NCI-H510A treated with DMSO at 0.1 percent for 48 hours (cell line): ENCODE data around the gene TXNDC5.

Source experiments
- DNase-seq: peaks from one replicate; lab custom pipeline; 2025; lab: John Stamatoyannopoulos, UW

The TXNDC5 gene

DNA sequence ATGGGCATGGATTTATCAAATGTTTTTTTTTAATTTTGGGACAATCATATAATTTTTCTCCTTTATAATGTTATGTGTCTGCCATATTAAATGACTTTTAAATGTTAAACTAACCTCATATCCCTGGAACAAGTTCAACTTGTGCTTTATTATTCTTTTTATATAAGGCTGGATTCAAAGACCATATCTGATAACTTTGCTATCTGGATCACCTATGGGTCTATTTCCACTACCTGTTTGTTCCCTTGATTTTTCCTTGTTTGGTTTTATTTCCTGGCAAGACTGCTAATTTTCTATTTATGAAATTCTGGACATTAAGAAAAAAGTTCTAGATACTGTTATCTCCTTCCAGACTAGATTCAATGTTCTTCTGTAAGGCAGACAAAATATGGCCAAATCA is 58.8 kb downstream of the TXNDC5 start:
- no peak for DNase-seq

DNA sequence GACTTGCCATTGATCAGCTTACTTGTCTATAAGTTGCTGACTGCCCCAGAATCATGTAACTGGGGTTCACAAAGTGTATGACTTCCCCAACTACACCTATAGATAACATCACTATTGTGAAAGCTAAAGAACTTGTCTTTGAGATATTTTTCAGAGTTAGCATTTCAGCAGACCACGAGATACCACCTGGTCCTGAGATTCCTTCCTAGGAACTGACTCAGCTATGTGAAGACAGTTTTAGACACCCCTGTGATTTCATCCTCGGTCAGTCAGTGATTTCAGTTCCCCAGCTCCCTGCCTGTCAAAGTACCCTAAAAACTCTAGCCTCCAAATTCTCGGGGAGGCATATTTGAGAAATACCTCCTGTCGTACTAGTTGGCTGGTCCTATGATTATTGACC is 62.4 kb downstream of the TXNDC5 start:
- DNase-seq, result no peak

DNA sequence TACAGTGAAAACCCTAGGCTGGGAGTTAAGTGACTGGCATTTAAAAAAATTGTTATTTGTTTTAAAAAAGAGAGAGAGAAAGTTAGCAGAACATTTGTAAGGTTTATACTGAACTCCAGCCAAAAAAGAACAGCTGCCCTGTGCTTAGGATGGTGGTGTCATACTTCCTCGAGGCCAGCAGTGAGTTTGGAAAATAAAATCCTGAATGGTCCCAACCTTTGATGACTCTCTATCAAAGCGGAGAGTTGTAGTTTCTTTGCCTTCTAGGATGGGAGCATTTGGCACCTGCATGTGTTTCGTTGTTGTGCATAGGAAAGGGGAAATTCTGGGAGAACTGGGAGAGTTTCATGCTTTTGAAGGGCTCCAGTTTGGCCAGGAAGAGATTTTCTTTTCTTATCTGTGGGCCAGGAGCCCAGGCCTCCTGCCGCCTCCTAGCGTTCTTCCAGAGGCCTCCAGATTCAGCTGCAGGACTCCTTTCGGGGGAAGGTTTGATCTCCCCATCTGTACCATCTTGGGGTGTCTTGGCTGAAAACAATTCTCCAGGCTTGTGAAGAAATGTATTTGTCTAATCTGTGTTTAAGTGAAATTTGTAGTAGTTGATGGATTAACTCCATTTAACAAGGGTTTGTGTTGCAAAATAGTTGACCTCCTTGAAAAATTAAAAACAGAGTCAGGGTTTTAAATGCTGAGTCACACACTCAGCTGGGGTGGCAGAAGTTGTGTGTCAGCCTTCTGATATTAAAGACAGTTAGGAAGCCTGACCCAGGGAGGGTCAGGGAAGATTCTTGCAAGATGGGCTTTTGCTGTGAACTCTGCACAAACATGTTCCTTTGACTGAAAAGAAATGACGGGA is 63.4 kb downstream of the TXNDC5 start:
- DNase-seq, result no peak

DNA sequence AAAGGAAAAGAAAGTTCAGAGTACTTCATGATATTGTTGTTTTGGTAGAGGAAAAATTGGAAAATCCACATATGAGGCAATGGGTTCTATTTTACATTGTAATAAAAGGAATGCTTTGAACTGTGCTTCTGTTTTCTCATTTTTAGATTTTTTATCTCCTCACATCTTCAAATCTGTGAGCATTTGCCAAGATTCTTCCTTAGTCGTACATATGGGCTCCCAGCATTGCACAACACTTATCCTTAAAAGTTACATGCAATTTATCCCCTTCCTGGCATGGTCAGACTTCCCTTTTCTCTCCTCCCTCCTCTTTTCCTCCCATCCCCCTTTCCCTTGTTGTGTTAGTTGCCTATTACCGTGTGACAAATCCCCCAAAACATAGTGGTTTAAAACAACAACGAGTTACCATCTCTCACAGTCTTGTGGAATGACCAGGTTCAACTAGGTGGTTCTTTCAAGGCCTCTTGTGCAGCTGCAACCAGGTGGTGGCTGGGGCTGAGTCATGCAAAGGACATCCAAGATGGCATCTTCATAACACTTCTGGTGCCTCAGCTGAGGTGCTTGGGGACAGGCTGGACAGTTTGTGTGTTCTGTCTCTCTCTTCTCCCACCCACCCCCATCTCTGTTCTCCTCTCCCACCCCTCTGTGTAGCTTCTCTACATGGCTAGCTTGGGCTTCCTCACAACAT is 68.7 kb downstream of the TXNDC5 start:
- no peak for DNase-seq

DNA sequence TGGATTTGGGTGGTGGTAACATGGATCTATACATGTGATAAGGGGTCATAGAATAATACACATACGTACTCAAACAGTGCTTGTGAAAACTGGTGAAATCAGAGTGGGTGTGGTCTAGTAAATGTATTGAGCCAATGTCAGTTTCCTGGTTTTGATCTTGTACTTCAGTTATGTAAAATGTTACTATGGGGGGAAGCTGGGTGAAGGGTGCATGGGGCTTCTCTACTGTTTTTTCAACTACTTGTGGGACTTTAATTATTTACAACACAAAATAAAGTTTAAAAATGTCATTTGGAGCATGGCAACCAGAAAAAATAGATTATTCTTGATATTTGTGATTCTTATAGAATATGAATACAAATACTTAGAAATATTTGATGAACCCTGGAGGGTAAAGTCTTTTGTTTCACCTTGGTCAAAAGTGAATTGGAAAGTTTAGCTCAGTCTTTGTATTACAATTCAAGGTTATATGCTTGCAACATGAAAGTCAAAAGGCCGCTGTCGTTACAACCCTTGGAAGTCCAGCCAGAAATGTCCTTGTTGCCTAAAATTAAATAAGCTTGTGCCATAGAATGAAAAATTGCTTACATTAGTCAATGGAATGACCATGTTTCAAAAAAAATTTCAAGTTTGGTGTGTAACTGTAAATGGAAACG is 74.1 kb downstream of the TXNDC5 start:
- no peak for DNase-seq

DNA sequence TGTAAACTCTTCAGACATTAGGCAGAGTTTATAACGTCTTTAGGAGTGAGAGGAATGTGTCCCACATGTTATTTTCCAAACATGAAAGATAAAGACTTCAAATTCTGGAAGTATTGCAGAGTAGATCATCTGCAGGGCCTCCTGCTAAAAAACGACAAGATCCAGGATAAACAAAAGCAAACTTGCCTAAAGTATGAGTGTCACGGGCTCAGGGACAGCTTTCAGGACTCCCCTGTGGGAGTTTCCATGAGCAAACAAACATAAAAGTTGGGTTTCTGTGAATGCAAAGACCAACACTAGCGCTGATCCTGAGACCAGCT is 76.9 kb downstream of the TXNDC5 start:
- no peak for DNase-seq

DNA sequence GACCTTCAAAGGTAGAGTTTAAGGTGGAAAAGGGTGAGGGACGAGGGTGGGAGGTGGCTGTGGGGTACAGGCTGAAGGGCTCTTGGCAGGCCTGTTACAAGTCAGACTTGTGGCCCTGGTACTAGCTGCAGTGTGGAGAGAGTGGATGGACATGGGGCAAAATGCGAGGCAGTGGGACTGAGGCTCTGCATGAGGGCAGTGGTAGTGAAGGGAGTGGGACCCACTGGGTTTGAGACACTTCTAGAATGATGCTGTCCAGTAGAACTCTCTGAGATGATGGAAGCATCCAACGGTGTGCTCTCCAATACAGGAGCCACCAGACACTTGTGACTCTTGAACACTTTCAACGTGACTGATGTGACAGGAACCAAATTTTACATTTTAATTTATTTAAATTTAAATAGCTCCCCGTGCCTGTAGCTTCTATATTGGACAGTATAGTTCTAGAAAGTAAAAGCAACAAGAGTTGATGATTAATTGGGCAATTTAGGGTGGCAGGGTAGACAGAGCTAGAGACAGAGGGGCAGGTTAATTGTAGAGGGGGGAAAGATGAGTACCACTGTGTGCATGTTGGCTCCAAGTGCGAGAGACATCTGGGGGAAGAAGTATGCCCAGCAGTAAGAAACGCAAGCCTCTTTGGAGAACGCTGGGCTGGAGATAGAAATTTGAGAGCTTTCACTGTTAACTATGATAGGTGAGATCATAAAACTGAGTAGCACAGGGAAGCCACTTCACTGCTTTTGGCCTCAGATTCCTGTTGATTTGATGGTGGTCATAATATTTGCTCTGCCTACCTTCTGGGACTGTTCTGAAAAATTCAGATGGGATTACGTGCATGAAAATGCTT is 77.5 kb downstream of the TXNDC5 start:
- no peak for DNase-seq
